GM23338 (cell line): ENCODE data around the gene SLC5A4. TPM values are rescaled to one million over a fixed set of nuclear protein-coding genes. Genes with fewer than 3 reads are reported as not detected.

Experiments used
- ATAC-seq: fragments of 200-7000 bp; cut with Tn5 transposase; 3 replicates; pipeline ENCODE4 v1.9.1; 2020
- DNase-seq: peaks from one replicate; pipeline ENCODE4 v3.0.0-alpha.2; 2015; ENCODE audit warnings: low spot score
- H2AFZ ChIP-seq: fragments of 200-600 bp; sonication (generic); 2 replicates; pipeline ENCODE4 v1.8.0; 2016; ENCODE audit warnings: antibody characterized with exemption, mild to moderate bottlenecking, moderate library complexity
- H3F3A ChIP-seq: fragments of 200-600 bp; sonication (generic); replicated peaks from 2 replicates; pipeline ENCODE4 v1.8.0; 2017; ENCODE audit warnings: antibody characterized with exemption, mixed run types, low read depth
- H3K27ac ChIP-seq: fragments of 200-600 bp; sonication (generic); 2 replicates; pipeline ENCODE4 v1.6.1; 2016; ENCODE audit warnings: low read depth
- H3K27me3 ChIP-seq: fragments of 200-600 bp; sonication (generic); 2 replicates; pipeline ENCODE4 v1.8.0; 2016; ENCODE audit warnings: mild to moderate bottlenecking, mixed run types, moderate library complexity; ENCODE audit not compliant: insufficient read depth
- H3K36me3 ChIP-seq: fragments of 200-600 bp; sonication (generic); 2 replicates; pipeline ENCODE4 v1.8.0; 2016; ENCODE audit warnings: mild to moderate bottlenecking; ENCODE audit not compliant: insufficient read depth
- H3K4me1 ChIP-seq: fragments of 200-600 bp; sonication (generic); 2 replicates; pipeline ENCODE4 v1.8.0; 2016; ENCODE audit warnings: mild to moderate bottlenecking, moderate library complexity; ENCODE audit not compliant: insufficient read depth
- H3K4me2 ChIP-seq: fragments of 200-600 bp; sonication (generic); 2 replicates; pipeline ENCODE4 v1.7.1; 2017; ENCODE audit warnings: mixed run types
- H3K4me3 ChIP-seq: fragments of 200-600 bp; sonication (generic); 2 replicates; pipeline ENCODE4 v1.6.1; 2016; ENCODE audit warnings: mixed run types
- H3K79me2 ChIP-seq: fragments of 200-600 bp; sonication (generic); replicated peaks from 2 replicates; pipeline ENCODE4 v1.8.0; 2017; ENCODE audit warnings: mild to moderate bottlenecking; ENCODE audit not compliant: insufficient read depth
- H3K9me2 ChIP-seq: fragments of 200-600 bp; sonication (generic); 2 replicates; pipeline ENCODE4 v1.8.0; 2017; ENCODE audit not compliant: insufficient read depth
- H4K20me1 ChIP-seq: fragments of 200-600 bp; sonication (generic); replicated peaks from 2 replicates; pipeline ENCODE4 v1.8.0; 2017; ENCODE audit warnings: mild to moderate bottlenecking; ENCODE audit not compliant: insufficient read depth
- H3K27ac Mint-ChIP-seq: 2 replicates; pipeline ENCODE4 v1.8.0; 2020; ENCODE audit warnings: inconsistent platforms, mild to moderate bottlenecking, moderate library complexity, mixed read lengths
- H3K27me3 Mint-ChIP-seq: 3 replicates; pipeline ENCODE4 v1.8.0; 2022; ENCODE audit warnings: low read depth, mild to moderate bottlenecking, moderate library complexity, mixed read lengths, inconsistent platforms; ENCODE audit not compliant: insufficient read depth, poor library complexity
- H3K36me3 Mint-ChIP-seq: 3 replicates; pipeline ENCODE4 v1.8.0; 2021; ENCODE audit warnings: low read depth, mild to moderate bottlenecking, inconsistent platforms, moderate library complexity, mixed read lengths
- H3K4me1 Mint-ChIP-seq: 3 replicates; pipeline ENCODE4 v1.8.0; 2020; ENCODE audit warnings: mild to moderate bottlenecking, inconsistent platforms, mixed read lengths
- H3K4me3 Mint-ChIP-seq: 3 replicates; pipeline ENCODE4 v1.8.0; 2021; ENCODE audit warnings: moderate library complexity, mild to moderate bottlenecking, inconsistent platforms, mixed read lengths
- H3K9me3 Mint-ChIP-seq: 3 replicates; pipeline ENCODE4 v1.8.0; 2020; ENCODE audit warnings: moderate library complexity, mild to moderate bottlenecking, inconsistent platforms, mixed read lengths
- CREB1 ChIP-seq: fragments of 250-450 bp; sonication (Bioruptor Pico); IDR thresholded peaks from 2 replicates; pipeline ENCODE4 v1.5.0; 2020; ENCODE audit warnings: low read depth, mild to moderate bottlenecking, moderate library complexity
- JUNB ChIP-seq: IDR thresholded peaks from one replicate; pipeline ENCODE4 v1.6.1; 2016; ENCODE audit warnings: antibody characterized with exemption; ENCODE audit not compliant: unreplicated experiment
- ZNF114 ChIP-seq: fragments of 250-450 bp; sonication (Bioruptor Pico); IDR thresholded peaks from 2 replicates; pipeline ENCODE4 v1.5.0; 2020; ENCODE audit warnings: mild to moderate bottlenecking, moderate library complexity
- polyA plus RNA-seq: library from polyadenylated mRNA; unstranded; fragments of >200 nt; fragmentation: Nextera tagmentation; extraction: Ambion mirVana; gene quantifications from 2 replicates; pipeline ENCODE4 v1.2.1, GENCODE V29; 2016
- total RNA-seq: library from RNA; depleted of rRNA; stranded (reverse); fragments of >200 nt; shearing (Covaris generic); gene quantifications from 2 replicates; pipeline ENCODE4 v1.2.3, GENCODE V29; 2014
- TF ChIP-seq, protein P1 (sequence below): IDR thresholded peaks from one replicate; pipeline ENCODE4 v1.6.1; 2018; ENCODE audit warnings: antibody characterized with exemption; ENCODE audit not compliant: unreplicated experiment
- TF ChIP-seq, protein P2 (sequence below), 2 experiments: fragments of 200-600 bp in 1 of 2; sonication (generic) in 1 of 2; conservative IDR thresholded peaks; 2 replicates each; pipeline versions ENCODE4 v1.5.1 to v1.6.1; 2016 to 2017; ENCODE audit warnings: antibody characterized with exemption in 2 of 2, low read depth in 2 of 2, mild to moderate bottlenecking in 2 of 2, moderate library complexity in 1 of 2

SLC5A4 gene
- total and polyA plus RNA-seq, 2 experiments from 2014 or later, result 0.16 TPM; not detected in 1

DNA sequence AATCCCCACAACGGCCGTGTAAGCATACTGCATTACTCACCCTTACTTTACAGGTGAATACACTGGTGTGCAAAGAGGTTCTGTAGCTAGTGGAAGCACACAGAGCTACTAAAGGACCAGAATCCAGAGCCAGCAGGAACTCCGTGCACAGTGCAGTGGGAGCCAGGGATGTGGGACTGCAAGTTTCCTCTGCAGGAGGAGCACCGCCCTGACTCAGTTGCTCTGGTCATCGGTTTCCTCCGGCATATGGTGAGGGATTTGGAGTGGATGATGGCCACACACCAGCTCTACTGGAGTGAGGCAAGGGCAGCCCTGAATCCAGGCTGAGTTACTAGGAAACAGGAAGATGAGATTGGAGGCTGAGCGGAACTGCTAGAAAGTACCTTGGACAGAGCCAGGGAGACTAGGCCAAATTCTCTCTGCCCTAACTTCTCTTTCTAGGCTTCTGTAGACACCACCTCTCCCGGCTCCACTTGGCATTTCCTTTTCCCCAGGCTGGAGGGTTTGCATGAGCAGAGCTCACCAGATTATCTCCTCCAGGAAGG is 77.9 kb downstream of the SLC5A4 start:
- Histone ChIP-seq H3K27me3 (peaks cover 37% of the 10 kb centered on the region), H2AFZ (no peak overlapping the region), H3K4me3 (no peak overlapping the region), H3F3A (no peaks in the 10 kb centered on the region), H3K4me1 (peaks cover 5% of the 10 kb centered on the region; the same call in 1 of the 2 replicates), H3K79me2 (no peaks in the 10 kb centered on the region), H3K9me2 (no peaks in the 10 kb centered on the region), H3K27ac (no peak overlapping the region), H4K20me1 (no peaks in the 10 kb centered on the region), H3K4me2 (no peak overlapping the region), H3K36me3 (no peaks in the 10 kb centered on the region)
- H3K4me3 Mint-ChIP-seq, result no peak overlapping the region
- DNase-seq, result peak; percentile 35
- TF ChIP-seq, protein P1, sequence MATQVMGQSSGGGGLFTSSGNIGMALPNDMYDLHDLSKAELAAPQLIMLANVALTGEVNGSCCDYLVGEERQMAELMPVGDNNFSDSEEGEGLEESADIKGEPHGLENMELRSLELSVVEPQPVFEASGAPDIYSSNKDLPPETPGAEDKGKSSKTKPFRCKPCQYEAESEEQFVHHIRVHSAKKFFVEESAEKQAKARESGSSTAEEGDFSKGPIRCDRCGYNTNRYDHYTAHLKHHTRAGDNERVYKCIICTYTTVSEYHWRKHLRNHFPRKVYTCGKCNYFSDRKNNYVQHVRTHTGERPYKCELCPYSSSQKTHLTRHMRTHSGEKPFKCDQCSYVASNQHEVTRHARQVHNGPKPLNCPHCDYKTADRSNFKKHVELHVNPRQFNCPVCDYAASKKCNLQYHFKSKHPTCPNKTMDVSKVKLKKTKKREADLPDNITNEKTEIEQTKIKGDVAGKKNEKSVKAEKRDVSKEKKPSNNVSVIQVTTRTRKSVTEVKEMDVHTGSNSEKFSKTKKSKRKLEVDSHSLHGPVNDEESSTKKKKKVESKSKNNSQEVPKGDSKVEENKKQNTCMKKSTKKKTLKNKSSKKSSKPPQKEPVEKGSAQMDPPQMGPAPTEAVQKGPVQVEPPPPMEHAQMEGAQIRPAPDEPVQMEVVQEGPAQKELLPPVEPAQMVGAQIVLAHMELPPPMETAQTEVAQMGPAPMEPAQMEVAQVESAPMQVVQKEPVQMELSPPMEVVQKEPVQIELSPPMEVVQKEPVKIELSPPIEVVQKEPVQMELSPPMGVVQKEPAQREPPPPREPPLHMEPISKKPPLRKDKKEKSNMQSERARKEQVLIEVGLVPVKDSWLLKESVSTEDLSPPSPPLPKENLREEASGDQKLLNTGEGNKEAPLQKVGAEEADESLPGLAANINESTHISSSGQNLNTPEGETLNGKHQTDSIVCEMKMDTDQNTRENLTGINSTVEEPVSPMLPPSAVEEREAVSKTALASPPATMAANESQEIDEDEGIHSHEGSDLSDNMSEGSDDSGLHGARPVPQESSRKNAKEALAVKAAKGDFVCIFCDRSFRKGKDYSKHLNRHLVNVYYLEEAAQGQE, result peak; percentile 77
- no peak for TF ChIP-seq JUNB
- H3K4me1 Mint-ChIP-seq, result peaks cover 12% of the 10 kb centered on the region
- ATAC-seq, result no peak
- no peak overlapping the region for H3K27ac Mint-ChIP-seq
- no peaks in the 10 kb centered on the region for H3K9me3 Mint-ChIP-seq
- peaks cover 35% of the 10 kb centered on the region for H3K27me3 Mint-ChIP-seq
- H3K36me3 Mint-ChIP-seq, result no peaks in the 10 kb centered on the region

DNA sequence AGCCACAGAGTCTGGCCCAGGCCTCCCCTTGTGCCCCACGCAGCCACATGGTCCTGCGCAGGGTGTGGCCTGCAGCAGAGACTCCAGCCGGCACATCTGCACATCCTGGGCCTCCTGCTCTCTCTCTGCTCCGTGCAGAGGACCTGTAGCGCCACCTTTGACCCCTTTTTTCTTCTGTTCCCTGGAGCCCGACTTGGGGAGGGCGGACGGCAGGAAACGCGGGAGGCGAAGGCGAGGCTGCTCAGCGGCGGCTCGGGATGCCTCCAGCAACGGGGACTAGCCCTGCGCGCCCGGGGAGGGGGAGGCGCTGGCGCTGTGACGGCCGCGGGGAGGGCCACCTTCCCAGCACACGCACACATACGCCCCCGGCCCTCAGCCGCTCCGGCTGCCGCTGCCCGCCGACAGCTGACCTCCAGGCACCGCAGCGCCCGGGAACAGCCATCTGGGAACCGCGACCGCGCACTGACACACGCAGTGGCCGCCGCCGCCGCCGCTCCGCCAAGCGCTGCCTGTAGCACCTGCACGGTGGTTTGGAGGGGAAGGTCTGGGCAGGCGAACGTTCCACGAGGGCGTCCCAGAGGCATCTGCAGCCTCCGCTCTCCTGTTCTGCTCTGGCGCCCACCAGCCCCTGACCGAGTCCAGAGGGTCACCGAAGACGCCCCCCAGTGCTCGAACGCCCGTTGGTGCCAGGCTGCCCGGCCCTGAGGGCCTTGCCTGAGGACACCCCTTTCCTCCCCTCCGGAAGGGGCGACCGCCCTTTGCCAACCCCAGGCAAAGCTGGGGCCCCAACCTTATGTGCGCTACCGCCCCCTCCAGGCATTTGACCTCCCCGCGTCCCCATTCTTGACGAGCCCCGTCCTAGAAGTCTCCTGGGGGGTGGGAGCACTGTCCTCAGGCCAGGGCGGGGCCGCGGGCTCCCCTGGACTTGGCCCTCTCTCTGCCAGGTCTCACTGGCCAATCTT is 79.2 kb downstream of the SLC5A4 start:
- peak overlapping the region; percentile 57 for H3K4me3 Mint-ChIP-seq
- H3K4me3 ChIP-seq, result peak overlapping the region; percentile 59

More for the DNA sequence above, 79.2 kb downstream of the SLC5A4 start:
- Histone ChIP-seq H2AFZ (peak overlapping the region; percentile 99), H4K20me1 (no peaks in the 10 kb centered on the region), H3F3A (no peaks in the 10 kb centered on the region), H3K4me1 (peaks cover 5% of the 10 kb centered on the region; the same call in 1 of the 2 replicates), H3K27ac (no peak overlapping the region), H3K79me2 (no peaks in the 10 kb centered on the region), H3K4me2 (peak overlapping the region; percentile 82), H3K27me3 (peaks cover 37% of the 10 kb centered on the region), H3K9me2 (no peaks in the 10 kb centered on the region), H3K36me3 (no peaks in the 10 kb centered on the region)
- ATAC-seq (peak; percentile 87), DNase-seq (peak; percentile 76)
- Mint-ChIP-seq H3K27ac (no peak overlapping the region), H3K4me1 (peaks cover 15% of the 10 kb centered on the region), H3K36me3 (no peaks in the 10 kb centered on the region), H3K27me3 (peaks cover 35% of the 10 kb centered on the region), H3K9me3 (no peaks in the 10 kb centered on the region)
- TF ChIP-seq JUNB (no peak), ZNF114 (CRISPR knock-in tag) (no peak), CREB1 (CRISPR knock-in tag) (no peak)
- TF ChIP-seq, protein P2, sequence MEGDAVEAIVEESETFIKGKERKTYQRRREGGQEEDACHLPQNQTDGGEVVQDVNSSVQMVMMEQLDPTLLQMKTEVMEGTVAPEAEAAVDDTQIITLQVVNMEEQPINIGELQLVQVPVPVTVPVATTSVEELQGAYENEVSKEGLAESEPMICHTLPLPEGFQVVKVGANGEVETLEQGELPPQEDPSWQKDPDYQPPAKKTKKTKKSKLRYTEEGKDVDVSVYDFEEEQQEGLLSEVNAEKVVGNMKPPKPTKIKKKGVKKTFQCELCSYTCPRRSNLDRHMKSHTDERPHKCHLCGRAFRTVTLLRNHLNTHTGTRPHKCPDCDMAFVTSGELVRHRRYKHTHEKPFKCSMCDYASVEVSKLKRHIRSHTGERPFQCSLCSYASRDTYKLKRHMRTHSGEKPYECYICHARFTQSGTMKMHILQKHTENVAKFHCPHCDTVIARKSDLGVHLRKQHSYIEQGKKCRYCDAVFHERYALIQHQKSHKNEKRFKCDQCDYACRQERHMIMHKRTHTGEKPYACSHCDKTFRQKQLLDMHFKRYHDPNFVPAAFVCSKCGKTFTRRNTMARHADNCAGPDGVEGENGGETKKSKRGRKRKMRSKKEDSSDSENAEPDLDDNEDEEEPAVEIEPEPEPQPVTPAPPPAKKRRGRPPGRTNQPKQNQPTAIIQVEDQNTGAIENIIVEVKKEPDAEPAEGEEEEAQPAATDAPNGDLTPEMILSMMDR (conservative IDR thresholded peaks at IDR 0.05; ENCODE audit: low read depth in 2 of 2), result peak; percentile 40 to 60
